ENCODE results near the gene GSAP. TPM values are rescaled to one million over a fixed set of nuclear protein-coding genes. Genes with fewer than 3 reads are reported as not detected.

GSAP gene
- total RNA-seq, 1 experiment from 2014 or later: 6.5 TPM

DNA sequence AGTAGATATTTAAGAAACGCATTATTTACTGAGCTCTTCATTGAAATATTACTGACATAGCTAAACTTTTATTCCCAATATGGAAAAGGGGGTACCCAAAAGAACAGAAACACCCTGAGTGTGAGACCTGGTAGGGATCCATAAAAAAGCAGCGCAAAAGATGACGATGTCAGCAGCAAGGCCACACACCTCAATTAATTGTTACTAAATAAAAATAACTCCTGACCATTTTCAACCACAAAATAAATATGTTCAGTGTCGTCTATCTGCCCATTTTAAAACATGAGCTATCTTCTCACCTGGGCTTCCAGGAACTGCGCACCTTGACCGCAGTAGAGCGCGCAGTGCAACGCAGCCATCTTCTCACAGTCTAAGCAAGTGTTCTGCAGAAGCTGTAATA is 61.2 kb downstream of the GSAP start:
- Histone ChIP-seq H3K9me3 (ENCODE audit: low read length) (no peaks in the 10 kb centered on the region), H2AFZ (ENCODE audit: low read length) (no peak overlapping the region), H3K4me3 (ENCODE audit: low read length) (no peak overlapping the region), H3K9me2 (replicated peaks; ENCODE audit: low read length) (no peaks in the 10 kb centered on the region), H3F3A (ENCODE audit: low read length, unreplicated experiment) (no peaks in the 10 kb centered on the region), H3K27me3 (ENCODE audit: low read length) (no peaks in the 10 kb centered on the region), H3K9ac (ENCODE audit: low read length) (no peak overlapping the region), H4K20me1 (ENCODE audit: low read length) (no peaks in the 10 kb centered on the region), H3K79me2 (ENCODE audit: low read length) (no peaks in the 10 kb centered on the region), H3K4me1 (ENCODE audit: insufficient read depth, low read length) (no peaks in the 10 kb centered on the region), H3K27ac (ENCODE audit: low read length) (no peak overlapping the region), H3K36me3 (ENCODE audit: low read depth, low read length) (no peaks in the 10 kb centered on the region), H3K4me2 (ENCODE audit: low read length) (no peak overlapping the region)
- DNase-seq (no peak), ATAC-seq (no peak)
- intact Hi-C loops (cut with micrococcal nuclease): no loop called here
- no peak for TF ChIP-seq CTCF (conservative IDR thresholded peaks at IDR 0.05; ENCODE audit: low read depth, low read length)
- no peak for TF ChIP-seq EZH2phosphoT487 (IDR thresholded peaks at IDR 0.05; ENCODE audit: borderline replicate concordance, low read length)
- TF ChIP-seq EZH2 (IDR thresholded peaks at IDR 0.05; ENCODE audit: low read length, unreplicated experiment): no peak
- BruUV-seq (replicated peaks): no TSS peak
- ChIA-PET CTCF (no interaction called here), POLR2A (ENCODE audit: unreplicated experiment) (interaction anchor here (0.6 kb wide), 1 partner anchor 71 kb away, joined by 3 read pairs; no protein-coding TSS in a partner anchor)

DNA sequence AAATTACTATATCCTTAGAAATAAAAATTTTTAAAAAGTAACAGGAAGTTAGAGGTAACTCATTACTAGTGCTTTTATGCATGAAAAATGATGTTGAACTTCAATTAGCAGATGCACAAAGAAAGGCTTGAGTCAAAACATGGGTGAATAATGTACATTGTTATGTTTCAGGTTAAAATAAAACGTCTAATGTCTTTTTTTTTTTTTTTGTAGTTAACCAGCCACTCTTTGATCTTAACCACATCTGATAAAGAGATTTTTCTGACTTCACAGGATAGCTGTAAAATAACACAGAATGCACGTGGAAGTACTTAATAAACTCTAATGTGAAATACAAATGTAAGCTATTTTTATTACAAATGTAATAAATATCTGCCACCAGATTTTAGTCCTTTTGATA is 61.7 kb downstream of the GSAP start:
- TF ChIP-seq EZH2phosphoT487 (IDR thresholded peaks at IDR 0.05; ENCODE audit: borderline replicate concordance, low read length) (no peak), CTCF (conservative IDR thresholded peaks at IDR 0.05; ENCODE audit: low read depth, low read length) (no peak), EZH2 (IDR thresholded peaks at IDR 0.05; ENCODE audit: low read length, unreplicated experiment) (no peak)
- no peak for DNase-seq
- POLR2A ChIA-PET (ENCODE audit: unreplicated experiment): no interaction called here
- no peak overlapping the region for H3K4me3 ChIP-seq (ENCODE audit: low read length)
- H3K9me2 ChIP-seq (replicated peaks; ENCODE audit: low read length): no peaks in the 10 kb centered on the region
- no peak overlapping the region for H2AFZ ChIP-seq (ENCODE audit: low read length)
- no peaks in the 10 kb centered on the region for H3K4me1 ChIP-seq (ENCODE audit: insufficient read depth, low read length)
- H3K9ac ChIP-seq (ENCODE audit: low read length): no peak overlapping the region
- no peaks in the 10 kb centered on the region for H3F3A ChIP-seq (ENCODE audit: low read length, unreplicated experiment)
- intact Hi-C loops (cut with micrococcal nuclease): no loop called here
- CTCF ChIA-PET: no interaction called here
- H3K4me2 ChIP-seq (ENCODE audit: low read length): no peak overlapping the region
- no peaks in the 10 kb centered on the region for H3K36me3 ChIP-seq (ENCODE audit: low read depth, low read length)
- H4K20me1 ChIP-seq (ENCODE audit: low read length): no peaks in the 10 kb centered on the region
- no peak overlapping the region for H3K27ac ChIP-seq (ENCODE audit: low read length)
- no peaks in the 10 kb centered on the region for H3K79me2 ChIP-seq (ENCODE audit: low read length)
- H3K9me3 ChIP-seq (ENCODE audit: low read length): no peaks in the 10 kb centered on the region
- H3K27me3 ChIP-seq (ENCODE audit: low read length): no peaks in the 10 kb centered on the region
- ATAC-seq: no peak
- no TSS peak for BruUV-seq (replicated peaks)

DNA sequence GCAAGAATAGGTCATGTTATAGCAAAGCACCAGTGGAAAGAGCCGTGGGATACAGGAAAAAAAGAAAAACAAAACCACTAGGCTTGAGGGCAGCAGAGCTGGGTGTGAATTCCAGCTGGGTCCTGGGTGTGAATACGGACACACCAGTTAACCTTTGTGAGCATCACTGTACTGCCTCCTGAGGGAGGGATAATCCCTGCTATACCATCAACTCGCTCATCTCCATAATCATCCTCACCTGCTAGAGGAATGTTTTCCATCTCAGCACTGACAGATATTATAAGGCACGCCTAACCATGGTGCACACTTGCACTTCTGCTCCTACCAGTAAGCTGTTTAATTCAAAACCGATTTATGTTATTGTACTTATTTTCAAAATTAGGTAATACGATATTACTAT is 62.2 kb downstream of the GSAP start:
- Histone ChIP-seq H4K20me1 (ENCODE audit: low read length) (no peaks in the 10 kb centered on the region), H3K9ac (ENCODE audit: low read length) (no peak overlapping the region), H3K9me3 (ENCODE audit: low read length) (no peaks in the 10 kb centered on the region), H3K9me2 (replicated peaks; ENCODE audit: low read length) (no peaks in the 10 kb centered on the region), H2AFZ (ENCODE audit: low read length) (no peak overlapping the region), H3K27ac (ENCODE audit: low read length) (no peak overlapping the region), H3K4me2 (ENCODE audit: low read length) (no peak overlapping the region), H3K27me3 (ENCODE audit: low read length) (no peaks in the 10 kb centered on the region), H3F3A (ENCODE audit: low read length, unreplicated experiment) (no peaks in the 10 kb centered on the region), H3K4me1 (ENCODE audit: insufficient read depth, low read length) (no peaks in the 10 kb centered on the region), H3K79me2 (ENCODE audit: low read length) (no peaks in the 10 kb centered on the region), H3K36me3 (ENCODE audit: low read depth, low read length) (no peaks in the 10 kb centered on the region), H3K4me3 (ENCODE audit: low read length) (no peak overlapping the region)
- TF ChIP-seq EZH2 (IDR thresholded peaks at IDR 0.05; ENCODE audit: low read length, unreplicated experiment) (no peak), CTCF (conservative IDR thresholded peaks at IDR 0.05; ENCODE audit: low read depth, low read length) (no peak), EZH2phosphoT487 (IDR thresholded peaks at IDR 0.05; ENCODE audit: borderline replicate concordance, low read length) (no peak)
- no peak for DNase-seq
- no peak for ATAC-seq
- no TSS peak for BruUV-seq (replicated peaks)
- intact Hi-C loops (cut with micrococcal nuclease): no loop called here
- POLR2A ChIA-PET (ENCODE audit: unreplicated experiment): no interaction called here
- CTCF ChIA-PET: no interaction called here
